Mucosa of descending colon (tissue), 3 donors: ENCODE measurements around the gene METTL25B. TPM values are rescaled to one million over a fixed set of nuclear protein-coding genes. Genes with fewer than 3 reads are reported as not detected.
A peak's percentile ranks its signal among the peaks of the same experiment; 100 is the strongest.

ENCODE experiments used
- ATAC-seq: fragments of 200-7000 bp; cut with Tn5 transposase; one replicate; pipeline ENCODE4 v1.9.1; 2020; ENCODE audit warnings: mild to moderate bottlenecking, moderate library complexity
- DNase-seq, 3 donors: peaks; one replicate each; pipeline ENCODE4 v3.0.0-alpha.2; 2020
- H3K36me3 ChIP-seq: fragments of 200-600 bp; one replicate; pipeline ENCODE4 v1.8.0; 2021; ENCODE audit warnings: low read depth, mild to moderate bottlenecking
- H3K4me1 ChIP-seq: fragments of 200-600 bp; one replicate; pipeline ENCODE4 v1.8.0; 2021; ENCODE audit warnings: low read depth, mild to moderate bottlenecking
- H3K4me3 ChIP-seq: fragments of 200-600 bp; one replicate; pipeline ENCODE4 v1.8.0; 2021; ENCODE audit warnings: mild to moderate bottlenecking
- H3K9me3 ChIP-seq: fragments of 200-600 bp; one replicate; pipeline ENCODE4 v1.8.0; 2021; ENCODE audit warnings: mild to moderate bottlenecking
- intact Hi-C, 2 donors: fragments of 100-400 bp; cut with DNase I in 1 of 2; cut with micrococcal nuclease in 1 of 2; formaldehyde crosslinking; loops; one replicate each; pipeline versions ENCODE4 v1.11.0 to v1.11.1; 2022; cut with DNase I, micrococcal nuclease
- total RNA-seq, 3 donors: library from RNA; stranded (reverse); fragmentation: NEBNext Ultra II Directional in 2 of 3; extraction: Animal tissue kit (Norgen Biotek cat#: 25700) in 2 of 3; gene quantifications; one replicate each; pipeline versions ENCODE4 v1.2.1 to v1.2.4, GENCODE V29; 2021 to 2023
- TF ChIP-seq, protein P1 (sequence below): fragments of 200-600 bp; IDR thresholded peaks from one replicate; pipeline ENCODE4 v1.8.0; 2022; ENCODE audit warnings: antibody characterized with exemption, mild to moderate bottlenecking
- donor health status: DM: no; HTN: no; CAD: no; lungs with moderate emphysema.
- donor health status: DM: no; HTN: no; CAD: no.
- donor health status: DM: no; HTN: yes; CAD: no.

METTL25B gene
- total RNA-seq, 3 donors from 2014 or later = 35.1 to 58.6 (median 44.4) TPM

DNA sequence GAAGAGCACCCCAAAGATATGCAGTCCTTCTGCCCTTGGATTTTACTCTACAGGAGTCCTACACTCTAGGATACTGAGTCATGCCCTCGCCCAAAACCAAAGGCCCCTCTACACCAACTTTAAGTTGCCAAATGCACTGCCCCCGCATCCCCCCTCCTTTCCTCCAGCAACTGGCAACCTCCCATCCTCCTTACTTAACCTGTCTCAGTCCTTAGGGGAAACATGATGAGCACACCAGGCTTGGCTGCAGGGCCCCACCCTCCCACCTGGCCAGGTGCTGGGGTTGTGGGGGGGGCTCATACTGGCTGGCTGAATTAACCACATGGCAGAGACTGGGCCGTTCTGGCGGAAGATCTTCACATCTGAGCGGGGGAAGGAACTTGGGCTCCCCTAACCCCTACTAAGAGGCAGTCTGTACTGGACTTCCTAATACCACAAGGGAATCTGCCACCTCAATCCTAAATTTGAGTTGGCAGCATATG lies 22.0 kb downstream of the METTL25B start:
- no peaks in the 10 kb centered on the region for H3K36me3 ChIP-seq
- peak; percentile 30 for ATAC-seq
- H3K9me3 ChIP-seq = no peaks in the 10 kb centered on the region
- intact Hi-C loops = no loop called here
- DNase-seq = peak; percentile 73 to 82 (median 80)
- peak overlapping the region; percentile 97 for H3K4me3 ChIP-seq
- TF ChIP-seq, protein P1, sequence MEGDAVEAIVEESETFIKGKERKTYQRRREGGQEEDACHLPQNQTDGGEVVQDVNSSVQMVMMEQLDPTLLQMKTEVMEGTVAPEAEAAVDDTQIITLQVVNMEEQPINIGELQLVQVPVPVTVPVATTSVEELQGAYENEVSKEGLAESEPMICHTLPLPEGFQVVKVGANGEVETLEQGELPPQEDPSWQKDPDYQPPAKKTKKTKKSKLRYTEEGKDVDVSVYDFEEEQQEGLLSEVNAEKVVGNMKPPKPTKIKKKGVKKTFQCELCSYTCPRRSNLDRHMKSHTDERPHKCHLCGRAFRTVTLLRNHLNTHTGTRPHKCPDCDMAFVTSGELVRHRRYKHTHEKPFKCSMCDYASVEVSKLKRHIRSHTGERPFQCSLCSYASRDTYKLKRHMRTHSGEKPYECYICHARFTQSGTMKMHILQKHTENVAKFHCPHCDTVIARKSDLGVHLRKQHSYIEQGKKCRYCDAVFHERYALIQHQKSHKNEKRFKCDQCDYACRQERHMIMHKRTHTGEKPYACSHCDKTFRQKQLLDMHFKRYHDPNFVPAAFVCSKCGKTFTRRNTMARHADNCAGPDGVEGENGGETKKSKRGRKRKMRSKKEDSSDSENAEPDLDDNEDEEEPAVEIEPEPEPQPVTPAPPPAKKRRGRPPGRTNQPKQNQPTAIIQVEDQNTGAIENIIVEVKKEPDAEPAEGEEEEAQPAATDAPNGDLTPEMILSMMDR = no peak
- H3K4me1 ChIP-seq = peaks cover 52% of the 10 kb centered on the region

- Histone ChIP-seq H3K4me1 (peaks cover 47% of the 10 kb centered on the region), H3K9me3 (no peaks in the 10 kb centered on the region), H3K4me3 (peak overlapping the region; percentile 97), H3K36me3 (no peaks in the 10 kb centered on the region)
- intact Hi-C loops = no loop called here
- ATAC-seq (no peak), DNase-seq (peak; percentile 59 to 80 (median 78))
- TF ChIP-seq, protein P1 = no peak
These were observed 22.6 kb downstream of the METTL25B start for GRCh38 chr1:156750711-156751450.

DNA sequence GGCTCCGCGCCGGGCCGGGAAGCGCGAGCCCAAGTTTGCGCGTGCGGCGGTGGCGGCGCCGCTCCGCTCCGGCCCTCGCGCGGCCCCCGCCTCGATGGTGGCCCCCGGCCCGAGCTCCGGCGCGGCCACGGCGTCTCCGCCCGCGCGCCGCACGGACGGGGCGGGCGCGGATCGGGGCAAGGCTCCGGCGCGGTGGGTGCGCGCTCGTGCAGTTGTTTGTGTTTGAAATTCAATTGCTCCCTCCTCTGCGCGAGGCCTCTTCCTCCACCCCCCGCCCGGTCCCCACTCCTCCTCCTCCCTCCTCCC lies 23.1 kb downstream of the METTL25B start, which contains the start of gene HDGF:
TSS of gene HDGF (minus strand) at position 225 of the 306 bp plus-strand sequence. CDS start 246 bp downstream, outside the sequence.
- intact Hi-C loops = no loop called here
- no peaks in the 10 kb centered on the region for H3K9me3 ChIP-seq
- H3K36me3 ChIP-seq = no peaks in the 10 kb centered on the region
- ATAC-seq (no peak), DNase-seq (no peak)
- H3K4me3 ChIP-seq = peak within 1 kb of the TSS; percentile 97
- peaks cover 42% of the 10 kb centered on the region for H3K4me1 ChIP-seq
- TF ChIP-seq, protein P1 = no peak

DNA sequence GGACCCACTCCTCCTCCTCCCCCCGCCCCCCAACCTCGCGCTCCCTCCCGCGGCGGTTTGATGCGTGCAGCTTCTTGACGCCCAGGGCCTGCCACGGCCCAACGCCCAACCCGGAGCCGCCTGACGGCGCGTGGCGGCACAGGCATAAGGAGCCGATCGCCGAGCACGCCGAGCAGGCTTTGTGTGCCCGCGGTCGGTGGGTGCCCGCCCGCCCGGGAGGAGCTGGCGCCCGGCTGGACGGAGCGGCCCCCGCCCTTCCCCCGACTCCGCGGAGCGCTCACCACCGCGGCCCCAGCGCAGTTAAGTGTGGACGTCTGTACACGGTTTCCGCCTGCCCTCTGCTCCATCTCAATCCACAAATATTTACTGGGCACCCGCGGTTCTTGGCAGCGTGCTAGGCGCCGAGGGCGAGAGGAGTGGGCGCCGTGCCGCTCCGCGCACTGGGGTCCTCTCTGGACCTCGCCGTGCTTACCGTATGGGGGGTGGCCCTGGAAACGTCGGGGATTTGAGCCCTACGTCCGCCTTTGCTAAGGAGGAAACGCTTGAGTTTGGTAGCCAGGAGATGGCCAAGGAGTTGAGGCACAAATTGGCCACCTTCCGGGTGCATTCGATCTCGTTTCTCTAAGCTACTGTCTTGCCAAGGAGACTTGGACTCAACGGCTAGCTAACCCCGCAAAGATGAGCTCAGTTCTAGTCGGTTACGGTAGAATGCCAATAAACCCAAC lies 23.6 kb downstream of the METTL25B start:
- Histone ChIP-seq H3K4me1 (peaks cover 37% of the 10 kb centered on the region), H3K9me3 (no peaks in the 10 kb centered on the region)

DNA sequence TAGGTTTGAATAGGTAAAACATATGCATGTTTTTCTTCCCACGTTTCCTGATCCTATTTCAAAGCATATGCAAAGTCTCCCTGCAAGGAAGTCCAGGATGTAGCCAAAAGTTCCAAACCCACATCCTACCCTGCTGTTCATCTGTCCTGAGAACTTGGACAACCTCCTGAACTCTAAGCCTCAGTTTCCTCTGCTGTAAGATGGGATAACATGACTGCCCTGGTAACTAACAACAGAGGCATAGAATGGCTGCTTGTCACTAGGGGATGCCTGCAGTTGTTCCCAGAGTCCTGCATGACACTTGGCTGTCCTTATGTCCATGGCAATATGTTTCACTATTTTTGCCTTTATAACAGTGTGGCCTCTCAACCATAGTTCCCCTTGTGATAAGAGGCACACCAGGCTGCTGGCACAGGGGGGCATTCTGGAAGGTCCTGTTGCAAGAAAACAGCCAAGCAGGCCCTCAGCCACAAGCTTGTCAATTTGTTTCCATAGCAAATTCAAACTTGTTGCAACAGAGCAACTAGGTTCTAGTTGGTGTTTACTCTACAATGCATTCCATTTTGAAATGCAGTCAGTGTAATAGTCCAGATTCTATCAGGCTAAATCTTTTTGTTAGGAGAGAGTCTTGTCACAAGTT lies 24.7 kb downstream of the METTL25B start:
- no peaks in the 10 kb centered on the region for H3K9me3 ChIP-seq
- intact Hi-C loops = no loop called here
- no peak for DNase-seq
- no peaks in the 10 kb centered on the region for H3K36me3 ChIP-seq
- no peak for ATAC-seq
- TF ChIP-seq, protein P1 = no peak
- no peak overlapping the region for H3K4me3 ChIP-seq
- H3K4me1 ChIP-seq = peaks cover 31% of the 10 kb centered on the region

More for the DNA sequence above, 23.6 kb downstream of the METTL25B start:
- peak overlapping the region; percentile 97 for H3K4me3 ChIP-seq
- peak; percentile 81 for ATAC-seq
- H3K36me3 ChIP-seq = no peaks in the 10 kb centered on the region
- TF ChIP-seq, protein P1 = no peak
- intact Hi-C loops = no loop called here
- DNase-seq = peak; percentile 97 to 99 (median 99)
